HepG2 (cell line): ENCODE data around the gene SPTSSA. TPM values are rescaled to one million over a fixed set of nuclear protein-coding genes. Genes with fewer than 3 reads are reported as not detected.
A peak's percentile ranks its signal among the peaks of the same experiment; 100 is the strongest.

Experiments used
- ATAC-seq: fragments of 200-7000 bp; cut with Tn5 transposase; 3 replicates; pipeline ENCODE4 v1.9.1; 2020; ENCODE audit warnings: mild to moderate bottlenecking, moderate library complexity
- BruUV-seq: library from RNA; stranded (reverse); fragments of 400-500 nt; replicated peaks from 2 replicates; lab custom pipeline; 2021; lab: Mats Ljungman, UMichigan
- CTCF ChIA-PET: fragments of 300-600 bp; formaldehyde crosslinking; extraction: SDS; loops from one replicate; lab custom pipeline; 2021; ENCODE audit warnings: low total read pairs, inconsistent platforms, low intra/inter-chr PET ratio; lab: Yijun Ruan, JAX
- POLR2A ChIA-PET: fragments of 350-600 bp; sonication (Branson Sonifier 250); formaldehyde crosslinking; loops from one replicate; lab custom pipeline; 2020; ENCODE audit warnings: antibody characterized with exemption, inconsistent platforms; lab: Yijun Ruan, JAX
- DNase-seq: peaks from one replicate; pipeline ENCODE4 v3.0.0-alpha.2; 2015; ENCODE audit warnings: low spot score
- FAIRE-seq: peaks from 3 replicates; lab custom pipeline; 2011; peaks lifted over from hg19 to GRCh38; lab: Jason Lieb, UNC
- H2AFZ ChIP-seq: one replicate; pipeline ENCODE4 v1.6.1; 2011; ENCODE audit warnings: low read length, inconsistent platforms
- H3K27ac ChIP-seq: fragments of 300-600 bp; 3 replicates; pipeline ENCODE4 v1.8.0; 2011; ENCODE audit warnings: mixed run types, mild to moderate bottlenecking, mixed read lengths, low read length, inconsistent platforms; ENCODE audit not compliant: insufficient read depth; ENCODE audit errors: extremely low read length
- H3K27me3 ChIP-seq, 2 experiments: fragments of 200-600 bp in 1 of 2; 2 replicates in 1 of 2; 3 replicates in 1 of 2; pipeline versions ENCODE4 v1.6.0 to v1.8.0; 2011; ENCODE audit warnings: low read length in 2 of 2, mild to moderate bottlenecking in 2 of 2, moderate library complexity in 2 of 2, inconsistent platforms in 1 of 2; ENCODE audit not compliant: insufficient read depth in 2 of 2, control insufficient read depth in 1 of 2
- H3K36me3 ChIP-seq, 2 experiments: fragments of 200-600 bp in 1 of 2; replicated peaks in 1 of 2; 2 replicates in 1 of 2; 3 replicates in 1 of 2; pipeline versions ENCODE4 v1.5.1 to v1.8.0; 2011; ENCODE audit warnings: low read length in 2 of 2, inconsistent platforms in 1 of 2; ENCODE audit not compliant: insufficient read depth in 2 of 2, control insufficient read depth in 1 of 2
- H3K4me1 ChIP-seq: 2 replicates; pipeline ENCODE4 v1.5.1; 2012; ENCODE audit warnings: low read length, inconsistent platforms; ENCODE audit not compliant: insufficient read depth
- H3K4me2 ChIP-seq: 2 replicates; pipeline ENCODE4 v1.6.0; 2011; ENCODE audit warnings: low read depth, low read length, inconsistent platforms
- H3K4me3 ChIP-seq, 3 experiments: fragments of 200-600 bp in 1 of 3; sonication (generic), shearing (Covaris generic) in 1 of 3; replicated peaks in 1 of 3; 2 replicates each; pipeline ENCODE4 v1.5.1; 2011 to 2016; ENCODE audit warnings: low read length in 3 of 3, inconsistent platforms in 2 of 3, low read depth in 2 of 3, mild to moderate bottlenecking in 2 of 3, control low read depth in 1 of 3, mixed read lengths in 1 of 3; ENCODE audit not compliant: insufficient read depth in 1 of 3
- H3K79me2 ChIP-seq: one replicate; pipeline ENCODE4 v1.6.1; 2011; ENCODE audit warnings: low read length, inconsistent platforms; ENCODE audit not compliant: insufficient read depth
- H3K9ac ChIP-seq: 2 replicates; pipeline ENCODE4 v1.6.0; 2011; ENCODE audit warnings: mild to moderate bottlenecking, low read depth, low read length, inconsistent platforms; ENCODE audit not compliant: insufficient read depth
- H3K9me3 ChIP-seq: 2 replicates; pipeline ENCODE4 v1.5.1; 2012; ENCODE audit warnings: mild to moderate bottlenecking, low read length
- H4K20me1 ChIP-seq: 2 replicates; pipeline ENCODE4 v1.6.0; 2011; ENCODE audit warnings: inconsistent platforms, mild to moderate bottlenecking, low read length, moderate library complexity; ENCODE audit not compliant: insufficient read depth
- ASH2L ChIP-seq: fragments of 300-600, 200-600 bp; sonication (generic); IDR thresholded peaks from 2 replicates; pipeline ENCODE4 v1.7.0; 2017; ENCODE audit warnings: low read depth, mild to moderate bottlenecking, moderate library complexity, mixed read lengths, low read length; ENCODE audit not compliant: insufficient read length
- GTF3A ChIP-seq: sonication (generic); formaldehyde crosslinking; conservative IDR thresholded peaks from 2 replicates; pipeline ENCODE4 v1.4.0; 2020; ENCODE audit warnings: mild to moderate bottlenecking, missing genetic modification reagents
- KDM6A ChIP-seq: IDR thresholded peaks from 2 replicates; pipeline ENCODE4 v1.6.1; 2016; ENCODE audit warnings: low read depth
- MYC ChIP-seq: sonication (generic); formaldehyde crosslinking; IDR thresholded peaks from 2 replicates; pipeline ENCODE4 v1.9.0; 2021; ENCODE audit warnings: missing genetic modification reagents, borderline replicate concordance
- NCOR1 ChIP-seq: fragments of 200-600 bp; sonication (generic); IDR thresholded peaks from 2 replicates; pipeline ENCODE4 v1.7.0; 2017; ENCODE audit warnings: antibody characterized with exemption, low read length, borderline replicate concordance
- PHF8 ChIP-seq: sonication (generic); formaldehyde crosslinking; IDR thresholded peaks from 2 replicates; pipeline ENCODE4 v1.5.0; 2020; ENCODE audit warnings: missing genetic modification reagents
- TEAD3 ChIP-seq: optimal IDR thresholded peaks from 2 replicates; pipeline ENCODE3; 2016; ENCODE audit warnings: borderline replicate concordance
- TSC22D2 ChIP-seq: sonication (generic); formaldehyde crosslinking; IDR thresholded peaks from 2 replicates; pipeline ENCODE4 v1.5.1; 2020; ENCODE audit warnings: missing genetic modification reagents, mild to moderate bottlenecking, borderline replicate concordance
- ZMYM4 ChIP-seq: sonication (generic); formaldehyde crosslinking; IDR thresholded peaks from 2 replicates; pipeline ENCODE4 v1.8.1; 2023; ENCODE audit warnings: mild to moderate bottlenecking, missing genetic modification reagents
- ZNF160 ChIP-seq: sonication (generic); formaldehyde crosslinking; IDR thresholded peaks from 2 replicates; pipeline ENCODE4 v1.8.0; 2022; ENCODE audit warnings: mild to moderate bottlenecking, inconsistent platforms, missing genetic modification reagents
- ZNF343 ChIP-seq: sonication (generic); formaldehyde crosslinking; IDR thresholded peaks from 2 replicates; pipeline ENCODE4 v1.4.0; 2020; ENCODE audit warnings: mild to moderate bottlenecking, missing genetic modification reagents
- ZNF446 ChIP-seq: sonication (generic); formaldehyde crosslinking; IDR thresholded peaks from 2 replicates; pipeline ENCODE4 v1.5.0; 2020; ENCODE audit warnings: mild to moderate bottlenecking, missing genetic modification reagents
- ZNF792 ChIP-seq: IDR thresholded peaks from 2 replicates; pipeline ENCODE4 v1.6.1; 2016
- WGBS: methylation state at CpG from one replicate; pipeline ENCODE4 v1.1.6; 2017; ENCODE audit warnings: low lambda C conversion rate; 5-methylcytosine and 5-hydroxymethylcytosine counted together
- in situ Hi-C: cut with HindIII; loops from 2 replicates; pipeline ENCODE4 v1.10.0; 2017; ENCODE audit warnings: low pct_unique_long_range_greater_than_20kb; ENCODE audit not compliant: extremely low pct_ligation_motif_present
- intact Hi-C: fragments of 100-400 bp; cut with micrococcal nuclease; formaldehyde crosslinking; loops from one replicate; pipeline ENCODE4 v1.10.0; 2022; ENCODE audit not compliant: unreplicated experiment
- polyA plus RNA-seq, 8 experiments: library from polyadenylated mRNA; depleted of rRNA in 3 of 8; stranded (reverse) in 7 of 8; unstranded in 1 of 8; fragments of >200 nt; fragmentation: Illumina TruSeq in 4 of 8; extraction: Trizol in 4 of 8; gene quantifications; 2 replicates each; pipeline versions ENCODE4 v1.2.1 to v1.2.3, GENCODE V29; 2011 to 2016; ENCODE audit warnings: low read depth in 4 of 8, missing spikeins in 1 of 8, mixed read lengths in 1 of 8; ENCODE audit not compliant: insufficient read depth in 1 of 8
- total RNA-seq, 5 experiments: library from RNA; depleted of rRNA; stranded (reverse); fragments of >200 nt; fragmentation: Illumina TruSeq; extraction: Trizol; gene quantifications; 2 replicates each; pipeline ENCODE4 v1.2.3, GENCODE V29; 2016; ENCODE audit warnings: low read depth in 1 of 5
- TF ChIP-seq, protein P1 (sequence below): sonication (generic); formaldehyde crosslinking; IDR thresholded peaks from 2 replicates; pipeline ENCODE4 v1.5.0; 2020; ENCODE audit warnings: missing genetic modification reagents
- TF ChIP-seq, protein P2 (sequence below): sonication (generic); formaldehyde crosslinking; IDR thresholded peaks from 2 replicates; pipeline ENCODE4 v1.5.0; 2020; ENCODE audit warnings: missing genetic modification reagents
- TF ChIP-seq, protein P3 (sequence below): sonication (generic); formaldehyde crosslinking; conservative IDR thresholded peaks from 2 replicates; pipeline ENCODE4 v1.4.0; 2020; ENCODE audit warnings: missing genetic modification reagents
- TF ChIP-seq, protein P4 (sequence below): sonication (generic); formaldehyde crosslinking; IDR thresholded peaks from 2 replicates; pipeline ENCODE4 v1.5.0; 2020; ENCODE audit warnings: mild to moderate bottlenecking, missing genetic modification reagents, borderline replicate concordance

Gene SPTSSA
- total and polyA plus RNA-seq, 2 of the 13 experiments (the other 11 are each of a cell fraction or from before 2014, with no cell fraction given), result 19.1 to 86.1 TPM

DNA sequence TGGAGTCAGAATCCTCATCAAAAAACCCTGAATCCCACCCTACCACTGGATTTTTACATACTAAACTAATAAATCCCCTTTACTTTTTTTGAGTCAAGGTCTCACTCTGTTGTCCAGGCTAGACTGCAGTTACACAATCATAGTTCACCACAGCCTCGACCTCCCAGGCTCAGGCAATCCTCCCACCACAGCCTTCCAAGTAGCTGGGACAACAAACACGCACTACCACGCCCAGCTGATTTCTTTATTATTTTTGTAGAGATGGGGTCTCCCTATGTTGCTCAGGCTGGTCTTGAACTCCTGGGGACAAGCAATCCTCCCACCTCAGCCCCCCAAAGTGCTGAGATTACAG, 24.3 kb downstream of the SPTSSA start (continued):
- TF ChIP-seq, protein P1, sequence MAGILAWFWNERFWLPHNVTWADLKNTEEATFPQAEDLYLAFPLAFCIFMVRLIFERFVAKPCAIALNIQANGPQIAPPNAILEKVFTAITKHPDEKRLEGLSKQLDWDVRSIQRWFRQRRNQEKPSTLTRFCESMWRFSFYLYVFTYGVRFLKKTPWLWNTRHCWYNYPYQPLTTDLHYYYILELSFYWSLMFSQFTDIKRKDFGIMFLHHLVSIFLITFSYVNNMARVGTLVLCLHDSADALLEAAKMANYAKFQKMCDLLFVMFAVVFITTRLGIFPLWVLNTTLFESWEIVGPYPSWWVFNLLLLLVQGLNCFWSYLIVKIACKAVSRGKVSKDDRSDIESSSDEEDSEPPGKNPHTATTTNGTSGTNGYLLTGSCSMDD (CRISPR knock-in tag), result no peak
- no peak for TF ChIP-seq ZNF160 (CRISPR knock-in tag)
- no peak for TF ChIP-seq GTF3A (CRISPR knock-in tag)
- TF ChIP-seq ZNF343 (CRISPR knock-in tag), result no peak

DNA sequence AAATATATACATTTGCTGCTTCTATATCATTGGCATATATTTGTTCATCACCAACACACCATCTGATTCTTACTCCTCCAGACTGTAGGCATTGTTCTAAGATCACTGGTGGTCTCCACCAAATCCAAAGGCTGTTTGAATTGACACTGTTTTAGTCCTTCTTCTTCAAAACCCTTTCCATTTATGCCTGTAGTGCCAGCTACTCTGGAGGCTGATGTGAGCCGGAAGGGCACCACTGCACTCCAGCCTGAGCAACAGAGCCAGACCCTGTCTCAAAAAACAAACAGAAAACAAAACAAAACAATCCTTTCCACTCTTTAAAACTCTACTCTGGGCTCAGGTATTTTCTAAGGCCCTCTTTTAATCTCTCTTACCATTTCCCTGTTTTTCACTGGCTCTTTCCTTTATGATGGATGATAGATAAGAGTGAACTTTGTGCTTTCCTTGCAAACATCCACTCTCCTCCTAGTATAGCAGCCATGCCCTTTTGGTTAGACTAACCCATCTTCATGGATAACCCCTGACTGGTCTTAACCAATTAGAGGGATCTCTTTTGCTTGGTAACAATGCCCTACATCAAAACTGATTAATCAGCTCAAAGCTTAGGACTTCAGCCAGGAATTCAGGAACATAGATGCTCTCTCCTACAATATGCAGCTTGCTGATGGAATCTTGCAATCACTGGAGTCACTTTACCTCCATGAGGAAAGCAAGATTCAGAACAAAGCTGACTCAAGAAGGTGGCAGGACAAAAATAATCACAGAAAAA, 24.9 kb downstream of the SPTSSA start:
- in situ Hi-C loops, result no loop called here
- no TSS peak for BruUV-seq
- CTCF ChIA-PET, result no interaction called here
- peak; percentile 75; the same call in 1 of the 2 replicates for TF ChIP-seq ZNF792 (CRISPR knock-in tag)
- peak; percentile 72; the same call in 1 of the 2 replicates for TF ChIP-seq ZMYM4 (CRISPR knock-in tag)
- 0 out of 2 replicates have a peak, but pooled peaks have one; percentile 19 for TF ChIP-seq KDM6A (CRISPR knock-in tag)
- TF ChIP-seq PHF8 (CRISPR knock-in tag), result no peak
- TF ChIP-seq, protein P2, sequence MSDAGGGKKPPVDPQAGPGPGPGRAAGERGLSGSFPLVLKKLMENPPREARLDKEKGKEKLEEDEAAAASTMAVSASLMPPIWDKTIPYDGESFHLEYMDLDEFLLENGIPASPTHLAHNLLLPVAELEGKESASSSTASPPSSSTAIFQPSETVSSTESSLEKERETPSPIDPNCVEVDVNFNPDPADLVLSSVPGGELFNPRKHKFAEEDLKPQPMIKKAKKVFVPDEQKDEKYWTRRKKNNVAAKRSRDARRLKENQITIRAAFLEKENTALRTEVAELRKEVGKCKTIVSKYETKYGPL (CRISPR knock-in tag), result no peak
- TF ChIP-seq, protein P3, sequence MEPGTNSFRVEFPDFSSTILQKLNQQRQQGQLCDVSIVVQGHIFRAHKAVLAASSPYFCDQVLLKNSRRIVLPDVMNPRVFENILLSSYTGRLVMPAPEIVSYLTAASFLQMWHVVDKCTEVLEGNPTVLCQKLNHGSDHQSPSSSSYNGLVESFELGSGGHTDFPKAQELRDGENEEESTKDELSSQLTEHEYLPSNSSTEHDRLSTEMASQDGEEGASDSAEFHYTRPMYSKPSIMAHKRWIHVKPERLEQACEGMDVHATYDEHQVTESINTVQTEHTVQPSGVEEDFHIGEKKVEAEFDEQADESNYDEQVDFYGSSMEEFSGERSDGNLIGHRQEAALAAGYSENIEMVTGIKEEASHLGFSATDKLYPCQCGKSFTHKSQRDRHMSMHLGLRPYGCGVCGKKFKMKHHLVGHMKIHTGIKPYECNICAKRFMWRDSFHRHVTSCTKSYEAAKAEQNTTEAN (CRISPR knock-in tag), result 0 out of 2 replicates have a peak, but pooled peaks have one; percentile 25
- TF ChIP-seq TEAD3 (CRISPR knock-in tag), result peak; percentile 58
- peak; percentile 58; the same call in 1 of the 2 replicates for TF ChIP-seq NCOR1
- no peak for TF ChIP-seq ZNF446 (CRISPR knock-in tag)
- TF ChIP-seq, protein P4, sequence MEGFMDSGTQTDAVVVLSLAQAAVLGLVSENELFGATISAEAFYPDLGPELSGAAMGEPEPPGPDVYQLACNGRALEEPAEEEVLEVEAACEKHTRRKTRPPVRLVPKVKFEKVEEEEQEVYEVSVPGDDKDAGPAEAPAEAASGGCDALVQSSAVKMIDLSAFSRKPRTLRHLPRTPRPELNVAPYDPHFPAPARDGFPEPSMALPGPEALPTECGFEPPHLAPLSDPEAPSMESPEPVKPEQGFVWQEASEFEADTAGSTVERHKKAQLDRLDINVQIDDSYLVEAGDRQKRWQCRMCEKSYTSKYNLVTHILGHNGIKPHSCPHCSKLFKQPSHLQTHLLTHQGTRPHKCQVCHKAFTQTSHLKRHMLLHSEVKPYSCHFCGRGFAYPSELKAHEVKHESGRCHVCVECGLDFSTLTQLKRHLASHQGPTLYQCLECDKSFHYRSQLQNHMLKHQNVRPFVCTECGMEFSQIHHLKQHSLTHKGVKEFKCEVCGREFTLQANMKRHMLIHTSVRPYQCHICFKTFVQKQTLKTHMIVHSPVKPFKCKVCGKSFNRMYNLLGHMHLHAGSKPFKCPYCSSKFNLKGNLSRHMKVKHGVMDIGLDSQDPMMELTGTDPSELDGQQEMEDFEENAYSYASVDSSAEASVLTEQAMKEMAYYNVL, result peak; percentile 83; the same call in 1 of the 2 replicates
- TF ChIP-seq MYC (CRISPR knock-in tag), result no peak
- TF ChIP-seq TSC22D2, result 0 out of 2 replicates have a peak, but pooled peaks have one; percentile 33
- TF ChIP-seq ASH2L, result peak; percentile 64

More for the DNA sequence above, 24.9 kb downstream of the SPTSSA start:
- POLR2A ChIA-PET, result interaction anchor here (1.0 to 2.6 kb wide), 5 partner anchors 11 to 105 kb away, joined by 3 to 13 read pairs (median 7); partner anchors contain the start of gene SPTSSA
- Histone ChIP-seq H3K4me1 (peaks cover 27% of the 10 kb centered on the region), H3K27me3 (no peaks in the 10 kb centered on the region), H2AFZ (no peak overlapping the region), H3K4me2 (peak overlapping the region; percentile 43), H3K79me2 (peaks cover 26% of the 10 kb centered on the region), H3K27ac (peak overlapping the region; percentile 41), H3K9me3 (no peaks in the 10 kb centered on the region), H3K9ac (peak overlapping the region; percentile 12; the same call in 1 of the 2 replicates), H4K20me1 (peaks cover 20% of the 10 kb centered on the region), H3K4me3 (no peak overlapping the region; a peak in 1 of 6 replicates), H3K36me3 (peaks cover 0 to 7% of the 10 kb centered on the region in 2 experiments; a peak in 2 of 5 replicates)
- DNase-seq, result peak; percentile 87
- ATAC-seq, result peak; percentile 84
- 56% methylated on average over 1 of the region's 1 CpG for WGBS
- FAIRE-seq, result peak; percentile 4
- intact Hi-C loops, result loop anchor here (1.0 to 2.0 kb wide), 2 partner anchors 14 to 60 kb away; no protein-coding TSS in a partner anchor
